ENCODE results near the gene DST.

DST gene

DNA sequence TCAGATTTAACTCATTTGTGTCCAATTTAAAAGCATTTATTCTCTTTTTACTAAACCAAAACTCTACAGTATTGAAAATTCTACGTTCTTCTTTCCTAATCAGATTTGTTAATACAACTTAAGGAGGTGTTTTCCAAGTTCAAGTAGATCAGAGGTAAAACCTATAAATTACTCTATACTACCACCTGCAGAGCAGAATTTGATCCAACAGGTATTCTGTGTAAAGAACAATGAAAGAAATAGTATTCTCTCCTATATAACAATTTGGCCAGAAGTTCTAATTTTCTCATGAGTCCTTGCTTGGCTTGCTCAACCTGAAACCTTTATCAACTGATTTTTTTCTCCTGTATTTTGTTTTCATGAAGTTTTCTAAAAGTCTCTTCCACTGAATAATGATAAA lies 28.5 kb upstream of the DST start:
- Histone ChIP-seq H4K20me1 (ENCODE audit: control insufficient read depth, insufficient read depth, low read depth, low read length) (no peaks in the 10 kb centered on the region), H3K4me2 (ENCODE audit: low read length) (no peak overlapping the region), H3K4me3 (ENCODE audit: low read length) (no peak overlapping the region), H3K27me3 (ENCODE audit: control insufficient read depth, low read length) (no peaks in the 10 kb centered on the region), H3K4me1 (ENCODE audit: control insufficient read depth, low read length) (no peaks in the 10 kb centered on the region), H3K27ac (ENCODE audit: low read depth, low read length) (no peak overlapping the region), H3K79me2 (ENCODE audit: control insufficient read depth, low read length) (no peaks in the 10 kb centered on the region), H3F3A (ENCODE audit: control insufficient read depth, insufficient read depth) (no peaks in the 10 kb centered on the region), H3K36me3 (ENCODE audit: control insufficient read depth, low read length) (no peaks in the 10 kb centered on the region), H3K9me2 (replicated peaks; ENCODE audit: control insufficient read depth, low read length) (no peaks in the 10 kb centered on the region), H3K9me3 (ENCODE audit: control insufficient read depth, insufficient read depth, low read length) (no peaks in the 10 kb centered on the region)
- TF ChIP-seq, protein P1, sequence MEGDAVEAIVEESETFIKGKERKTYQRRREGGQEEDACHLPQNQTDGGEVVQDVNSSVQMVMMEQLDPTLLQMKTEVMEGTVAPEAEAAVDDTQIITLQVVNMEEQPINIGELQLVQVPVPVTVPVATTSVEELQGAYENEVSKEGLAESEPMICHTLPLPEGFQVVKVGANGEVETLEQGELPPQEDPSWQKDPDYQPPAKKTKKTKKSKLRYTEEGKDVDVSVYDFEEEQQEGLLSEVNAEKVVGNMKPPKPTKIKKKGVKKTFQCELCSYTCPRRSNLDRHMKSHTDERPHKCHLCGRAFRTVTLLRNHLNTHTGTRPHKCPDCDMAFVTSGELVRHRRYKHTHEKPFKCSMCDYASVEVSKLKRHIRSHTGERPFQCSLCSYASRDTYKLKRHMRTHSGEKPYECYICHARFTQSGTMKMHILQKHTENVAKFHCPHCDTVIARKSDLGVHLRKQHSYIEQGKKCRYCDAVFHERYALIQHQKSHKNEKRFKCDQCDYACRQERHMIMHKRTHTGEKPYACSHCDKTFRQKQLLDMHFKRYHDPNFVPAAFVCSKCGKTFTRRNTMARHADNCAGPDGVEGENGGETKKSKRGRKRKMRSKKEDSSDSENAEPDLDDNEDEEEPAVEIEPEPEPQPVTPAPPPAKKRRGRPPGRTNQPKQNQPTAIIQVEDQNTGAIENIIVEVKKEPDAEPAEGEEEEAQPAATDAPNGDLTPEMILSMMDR (IDR thresholded peaks at IDR 0.05; ENCODE audit: low read depth, low read length, poor library complexity, severe bottlenecking), result no peak
- no peak for TF ChIP-seq EZH2phosphoT487 (IDR thresholded peaks at IDR 0.05; ENCODE audit: borderline replicate concordance, low read length)

DNA sequence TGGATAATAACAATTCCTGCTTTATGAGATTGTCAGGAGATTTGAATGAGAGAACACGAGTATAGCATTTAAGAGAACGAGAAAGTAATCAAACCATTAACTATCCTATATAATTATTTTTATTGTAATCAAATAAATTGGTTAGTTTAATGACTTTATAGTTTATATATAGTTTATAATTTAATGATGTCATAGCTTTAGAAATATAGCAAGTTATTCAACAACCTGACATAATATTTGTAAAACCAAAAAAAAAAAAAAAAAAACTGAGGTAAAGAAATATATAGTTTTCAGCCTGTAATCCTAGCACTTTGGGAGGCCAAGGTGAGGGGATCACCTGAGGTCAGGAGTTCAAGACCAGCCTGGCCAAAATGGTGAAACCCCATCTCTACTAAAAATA lies 26.4 kb upstream of the DST start:
- Histone ChIP-seq H4K20me1 (ENCODE audit: control insufficient read depth, insufficient read depth, low read depth, low read length) (no peaks in the 10 kb centered on the region), H3K79me2 (ENCODE audit: control insufficient read depth, low read length) (no peaks in the 10 kb centered on the region), H3K36me3 (ENCODE audit: control insufficient read depth, low read length) (no peaks in the 10 kb centered on the region), H3K4me3 (ENCODE audit: low read length) (no peak overlapping the region), H3K9me3 (ENCODE audit: control insufficient read depth, insufficient read depth, low read length) (no peaks in the 10 kb centered on the region), H3K27me3 (ENCODE audit: control insufficient read depth, low read length) (no peaks in the 10 kb centered on the region), H3K27ac (ENCODE audit: low read depth, low read length) (no peak overlapping the region), H3K4me2 (ENCODE audit: low read length) (no peak overlapping the region), H3K4me1 (ENCODE audit: control insufficient read depth, low read length) (no peaks in the 10 kb centered on the region), H3F3A (ENCODE audit: control insufficient read depth, insufficient read depth) (no peaks in the 10 kb centered on the region), H3K9me2 (replicated peaks; ENCODE audit: control insufficient read depth, low read length) (no peaks in the 10 kb centered on the region)
- TF ChIP-seq EZH2phosphoT487 (IDR thresholded peaks at IDR 0.05; ENCODE audit: borderline replicate concordance, low read length), result no peak
- TF ChIP-seq, protein P1 (IDR thresholded peaks at IDR 0.05; ENCODE audit: low read depth, low read length, poor library complexity, severe bottlenecking), result no peak

DNA sequence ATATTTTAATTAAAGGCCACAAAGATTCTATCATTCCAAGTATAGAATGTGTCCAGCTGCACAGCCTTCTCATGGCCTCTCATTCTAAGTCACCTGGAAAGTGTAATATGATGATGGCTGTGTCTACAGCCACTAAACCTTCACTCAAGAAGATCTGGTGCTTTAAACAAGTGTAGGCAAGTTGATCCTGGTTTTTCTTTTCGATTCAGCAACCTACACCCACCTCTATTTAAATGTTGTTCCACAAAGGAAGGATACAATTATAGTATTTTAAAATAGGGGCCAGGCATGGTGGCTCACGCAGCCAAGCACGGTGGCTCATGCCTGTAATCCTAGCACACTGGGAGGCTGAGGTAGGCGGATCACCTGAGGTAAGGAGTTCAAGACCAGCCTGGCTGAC lies 25.5 kb upstream of the DST start:
- no peak for TF ChIP-seq EZH2phosphoT487 (IDR thresholded peaks at IDR 0.05; ENCODE audit: borderline replicate concordance, low read length)
- TF ChIP-seq, protein P1 (IDR thresholded peaks at IDR 0.05; ENCODE audit: low read depth, low read length, poor library complexity, severe bottlenecking), result no peak
- Histone ChIP-seq H3K9me3 (ENCODE audit: control insufficient read depth, insufficient read depth, low read length) (no peaks in the 10 kb centered on the region), H3F3A (ENCODE audit: control insufficient read depth, insufficient read depth) (no peaks in the 10 kb centered on the region), H3K4me2 (ENCODE audit: low read length) (no peak overlapping the region), H4K20me1 (ENCODE audit: control insufficient read depth, insufficient read depth, low read depth, low read length) (no peaks in the 10 kb centered on the region), H3K27ac (ENCODE audit: low read depth, low read length) (no peak overlapping the region), H3K79me2 (ENCODE audit: control insufficient read depth, low read length) (no peaks in the 10 kb centered on the region), H3K36me3 (ENCODE audit: control insufficient read depth, low read length) (no peaks in the 10 kb centered on the region), H3K27me3 (ENCODE audit: control insufficient read depth, low read length) (no peaks in the 10 kb centered on the region), H3K9me2 (replicated peaks; ENCODE audit: control insufficient read depth, low read length) (no peaks in the 10 kb centered on the region), H3K4me1 (ENCODE audit: control insufficient read depth, low read length) (no peaks in the 10 kb centered on the region), H3K4me3 (ENCODE audit: low read length) (no peak overlapping the region)

DNA sequence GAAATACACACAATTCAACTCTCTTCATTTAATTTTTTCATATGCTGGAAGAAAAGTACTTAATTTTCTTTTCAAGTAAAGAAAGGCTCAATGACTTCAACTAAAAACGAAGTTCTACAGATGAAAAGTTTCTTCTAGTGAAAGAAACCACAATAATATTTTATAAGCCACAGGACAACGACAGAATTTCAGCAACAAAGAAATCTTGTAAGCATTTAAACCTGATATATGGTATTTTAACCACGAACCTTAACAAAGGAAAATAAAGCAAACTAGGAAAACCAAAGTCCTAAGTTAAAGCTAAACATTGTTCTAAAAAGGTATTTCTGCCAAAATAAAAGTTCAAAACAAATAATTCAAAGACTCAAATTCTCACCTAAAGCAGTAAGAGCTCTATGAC lies 24.6 kb upstream of the DST start:
- no peaks in the 10 kb centered on the region for H3K9me2 ChIP-seq (replicated peaks; ENCODE audit: control insufficient read depth, low read length)
- TF ChIP-seq, protein P1 (IDR thresholded peaks at IDR 0.05; ENCODE audit: low read depth, low read length, poor library complexity, severe bottlenecking), result no peak
- no peak for TF ChIP-seq EZH2phosphoT487 (IDR thresholded peaks at IDR 0.05; ENCODE audit: borderline replicate concordance, low read length)
- no peaks in the 10 kb centered on the region for H4K20me1 ChIP-seq (ENCODE audit: control insufficient read depth, insufficient read depth, low read depth, low read length)
- no peak overlapping the region for H3K27ac ChIP-seq (ENCODE audit: low read depth, low read length)
- no peaks in the 10 kb centered on the region for H3F3A ChIP-seq (ENCODE audit: control insufficient read depth, insufficient read depth)
- H3K36me3 ChIP-seq (ENCODE audit: control insufficient read depth, low read length), result no peaks in the 10 kb centered on the region
- no peaks in the 10 kb centered on the region for H3K4me1 ChIP-seq (ENCODE audit: control insufficient read depth, low read length)
- no peak overlapping the region for H3K4me3 ChIP-seq (ENCODE audit: low read length)
- H3K4me2 ChIP-seq (ENCODE audit: low read length), result no peak overlapping the region
- H3K9me3 ChIP-seq (ENCODE audit: control insufficient read depth, insufficient read depth, low read length), result no peaks in the 10 kb centered on the region
- no peaks in the 10 kb centered on the region for H3K27me3 ChIP-seq (ENCODE audit: control insufficient read depth, low read length)
- H3K79me2 ChIP-seq (ENCODE audit: control insufficient read depth, low read length), result no peaks in the 10 kb centered on the region

Data from DOHH2 (cell line).